H7 (cell line): ENCODE measurements around the gene FBXO2. TPM values are rescaled to one million over a fixed set of nuclear protein-coding genes. Genes with fewer than 3 reads are reported as not detected.

Source experiments
- DNase-seq: peaks from one replicate; pipeline ENCODE4 v3.0.0; 2012
- H3K27me3 ChIP-seq: 2 replicates; pipeline ENCODE4 v1.6.0; 2011; ENCODE audit warnings: mild to moderate bottlenecking, low read length; ENCODE audit not compliant: control insufficient read depth, insufficient read depth
- H3K36me3 ChIP-seq: replicated peaks from 2 replicates; pipeline ENCODE4 v1.5.1; 2011; ENCODE audit warnings: low read length; ENCODE audit not compliant: control insufficient read depth, insufficient read depth
- H3K4me3 ChIP-seq: 2 replicates; pipeline ENCODE4 v1.5.1; 2011; ENCODE audit warnings: low read depth, mild to moderate bottlenecking, control low read depth, low read length, moderate library complexity; ENCODE audit not compliant: insufficient read depth
- total RNA-seq: library from RNA; depleted of rRNA; stranded (reverse); fragments of >200 nt; shearing (Covaris generic); gene quantifications from 2 replicates; pipeline ENCODE4 v1.2.3, GENCODE V29; 2014

FBXO2 gene
- total RNA-seq, 1 experiment from 2014 or later: 46.7 TPM

DNA sequence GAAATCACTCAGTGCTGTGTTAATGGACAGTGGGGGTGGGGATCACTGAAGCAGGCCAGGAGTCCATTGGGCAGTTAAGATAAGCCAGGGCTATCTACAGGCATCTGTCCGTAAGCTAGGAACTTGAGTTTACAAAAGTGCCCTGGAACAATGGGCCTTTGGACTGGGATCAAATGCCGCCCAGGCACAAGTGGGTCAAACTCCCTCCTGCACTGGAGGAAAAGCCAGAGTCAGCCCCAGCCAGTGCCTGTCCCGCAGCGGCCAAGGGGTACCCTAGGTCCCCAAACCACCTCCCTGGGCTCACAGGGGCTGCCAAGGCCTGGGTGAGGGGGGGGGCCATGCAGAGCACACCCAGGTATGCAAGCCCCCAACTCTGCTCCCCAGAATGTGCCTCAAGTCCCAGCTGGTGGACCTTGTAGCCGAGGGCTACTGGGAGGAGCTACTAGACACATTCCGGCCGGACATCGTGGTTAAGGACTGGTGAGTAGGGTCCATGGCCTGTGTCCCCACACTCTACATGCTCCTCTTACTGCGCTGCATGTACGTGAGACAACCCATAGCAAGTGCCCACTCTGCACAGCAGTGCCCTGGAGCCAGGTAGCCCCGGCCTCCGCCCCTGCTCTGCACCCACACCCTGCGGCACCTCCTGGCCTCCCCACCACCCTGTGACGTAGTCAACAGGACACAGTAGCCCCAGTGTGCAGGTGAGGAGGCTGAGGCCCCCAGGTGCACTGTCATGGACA, 17.5 kb upstream of the FBXO2 start:
- no peaks in the 10 kb centered on the region for H3K27me3 ChIP-seq
- H3K4me3 ChIP-seq: no peak overlapping the region
- H3K36me3 ChIP-seq: peaks cover 54% of the 10 kb centered on the region
- peak; percentile 46 for DNase-seq

DNA sequence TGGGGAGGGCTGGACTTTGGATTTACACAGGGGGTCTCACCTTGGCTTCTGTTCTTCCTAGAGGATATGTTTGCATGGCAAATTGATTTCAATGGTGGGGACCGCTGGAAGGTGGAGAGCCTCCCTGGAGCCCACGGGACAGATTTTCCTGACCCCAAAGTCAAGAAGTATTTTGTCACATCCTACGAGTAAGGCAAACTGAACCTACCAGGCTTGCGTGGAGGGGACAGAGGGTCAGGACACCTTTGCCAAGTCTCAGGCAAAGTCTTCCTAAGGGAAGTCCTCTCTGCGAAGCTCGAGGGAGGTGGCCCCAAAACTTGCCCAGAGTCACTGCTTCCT, 16.9 kb upstream of the FBXO2 start:
- no peak for DNase-seq
- H3K27me3 ChIP-seq: no peaks in the 10 kb centered on the region

DNA sequence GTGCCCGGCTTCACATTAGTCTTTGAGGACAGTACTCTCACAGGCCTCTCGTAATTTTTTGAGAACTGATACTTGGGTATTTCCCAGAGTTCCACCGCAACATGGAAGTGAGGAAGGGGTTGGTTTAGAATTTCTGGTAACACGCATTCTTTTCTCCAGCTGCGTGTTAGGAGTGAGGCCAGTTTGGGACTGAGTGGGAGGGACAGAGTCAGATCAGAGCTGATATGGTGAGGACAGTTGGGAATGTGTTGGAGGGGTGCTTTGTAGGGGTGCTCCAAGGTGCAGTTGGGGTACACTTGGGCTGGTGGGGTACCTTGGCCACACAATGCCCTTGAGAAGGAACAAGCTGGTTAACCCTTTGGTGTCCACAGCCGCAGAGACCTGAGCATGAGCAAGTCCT, 16.5 kb upstream of the FBXO2 start:
- Histone ChIP-seq H3K36me3 (peaks cover 45% of the 10 kb centered on the region), H3K4me3 (no peak overlapping the region), H3K27me3 (no peaks in the 10 kb centered on the region)
- DNase-seq: no peak

More for the DNA sequence above, 16.9 kb upstream of the FBXO2 start:
- Histone ChIP-seq H3K36me3 (peaks cover 48% of the 10 kb centered on the region), H3K4me3 (no peak overlapping the region)

DNA sequence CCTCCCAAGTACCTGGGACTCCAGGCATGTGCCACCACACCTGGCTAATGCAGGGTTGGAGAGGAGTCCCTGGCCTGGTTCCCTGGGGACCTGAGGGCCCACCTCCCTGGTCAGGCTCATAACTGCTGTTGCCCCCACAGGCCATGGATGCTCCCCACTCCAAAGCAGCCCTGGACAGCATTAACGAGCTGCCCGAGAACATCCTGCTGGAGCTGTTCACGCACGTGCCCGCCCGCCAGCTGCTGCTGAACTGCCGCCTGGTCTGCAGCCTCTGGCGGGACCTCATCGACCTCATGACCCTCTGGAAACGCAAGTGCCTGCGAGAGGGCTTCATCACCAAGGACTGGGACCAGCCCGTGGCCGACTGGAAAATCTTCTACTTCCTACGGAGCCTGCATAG, 14.3 kb upstream of the FBXO2 start:
- Histone ChIP-seq H3K27me3 (no peaks in the 10 kb centered on the region), H3K4me3 (no peak overlapping the region), H3K36me3 (peaks cover 27% of the 10 kb centered on the region)
- no peak for DNase-seq

DNA sequence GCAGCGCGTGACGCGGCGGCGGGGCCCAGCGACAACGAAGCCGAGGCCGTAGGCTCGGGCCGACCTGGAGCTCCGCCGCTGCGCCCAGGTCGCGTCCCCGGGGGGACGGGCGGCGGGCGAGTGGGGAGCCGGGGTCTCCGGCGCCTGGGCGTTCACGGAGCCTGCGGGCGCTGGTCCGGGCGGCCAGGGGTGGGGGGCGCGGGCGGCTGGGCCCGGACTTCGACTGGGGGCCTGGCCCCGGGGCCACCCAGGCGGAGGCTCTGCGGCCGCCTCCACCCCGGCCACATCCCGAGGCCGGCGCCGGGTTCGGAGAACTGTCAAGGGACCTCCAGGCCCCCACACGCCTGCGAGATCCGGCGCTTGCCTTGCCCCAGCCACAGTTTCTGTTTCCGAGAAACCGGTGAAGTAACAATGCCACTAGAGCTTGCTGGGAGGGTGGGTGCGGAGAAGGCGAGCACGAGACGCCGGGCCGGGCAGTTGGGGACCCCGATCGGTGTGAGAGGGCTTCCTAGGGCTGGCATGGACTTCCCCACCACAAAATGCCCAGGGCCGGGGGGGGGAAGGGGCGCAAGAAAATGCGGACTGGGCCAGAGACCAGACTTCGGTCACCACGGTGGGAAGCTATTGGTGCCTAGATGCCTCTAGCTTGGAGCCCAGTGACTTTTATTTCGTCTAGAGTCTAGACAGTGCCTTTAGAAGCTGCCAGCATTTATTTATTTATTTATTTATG, 10.3 kb upstream of the FBXO2 start:
- DNase-seq: peak; percentile 90
- Histone ChIP-seq H3K27me3 (no peaks in the 10 kb centered on the region), H3K4me3 (peak overlapping the region; percentile 38), H3K36me3 (peaks cover 4% of the 10 kb centered on the region)

DNA sequence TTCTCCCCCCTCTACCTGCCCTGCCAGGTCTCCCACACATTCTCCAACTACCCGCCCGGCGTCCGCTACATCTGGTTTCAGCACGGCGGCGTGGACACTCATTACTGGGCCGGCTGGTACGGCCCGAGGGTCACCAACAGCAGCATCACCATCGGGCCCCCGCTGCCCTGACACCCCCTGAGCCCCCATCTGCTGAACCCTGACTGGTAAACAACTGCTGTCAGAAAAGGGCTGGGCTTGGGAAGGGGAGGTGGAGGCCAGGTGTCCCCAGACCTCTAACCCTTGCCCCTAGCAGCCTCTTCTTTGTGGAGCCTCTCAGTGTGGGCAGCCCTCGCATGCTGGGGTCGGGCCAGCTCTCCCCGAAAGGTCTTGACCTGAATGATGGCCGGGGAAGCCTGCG, 6.9 kb upstream of the FBXO2 start:
- Histone ChIP-seq H3K4me3 (no peak overlapping the region), H3K36me3 (peaks cover 7% of the 10 kb centered on the region), H3K27me3 (no peaks in the 10 kb centered on the region)
- DNase-seq: no peak

DNA sequence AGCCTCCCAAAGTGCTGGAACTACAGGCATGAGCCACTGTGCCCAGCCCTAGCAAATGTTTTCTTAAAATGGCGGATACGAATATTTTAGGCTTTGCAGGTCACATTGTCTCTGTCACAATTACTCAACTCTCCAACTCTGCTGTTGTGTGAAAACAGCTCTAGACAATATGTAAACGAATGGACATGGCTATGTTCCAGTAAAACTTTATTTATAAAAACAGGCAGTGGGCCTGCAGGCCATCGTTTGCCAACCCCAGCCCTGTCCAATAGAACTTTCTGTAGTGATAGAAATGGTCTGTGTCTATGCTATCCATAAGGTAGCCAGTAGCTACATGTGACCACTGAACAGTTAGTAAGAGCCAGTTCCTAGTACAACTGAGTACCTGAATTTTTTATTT, 5.5 kb upstream of the FBXO2 start:
- H3K27me3 ChIP-seq: peaks cover 2% of the 10 kb centered on the region; the same call in 1 of the 2 replicates
- no peak for DNase-seq
- H3K4me3 ChIP-seq: no peak overlapping the region
- H3K36me3 ChIP-seq: peaks cover 9% of the 10 kb centered on the region

DNA sequence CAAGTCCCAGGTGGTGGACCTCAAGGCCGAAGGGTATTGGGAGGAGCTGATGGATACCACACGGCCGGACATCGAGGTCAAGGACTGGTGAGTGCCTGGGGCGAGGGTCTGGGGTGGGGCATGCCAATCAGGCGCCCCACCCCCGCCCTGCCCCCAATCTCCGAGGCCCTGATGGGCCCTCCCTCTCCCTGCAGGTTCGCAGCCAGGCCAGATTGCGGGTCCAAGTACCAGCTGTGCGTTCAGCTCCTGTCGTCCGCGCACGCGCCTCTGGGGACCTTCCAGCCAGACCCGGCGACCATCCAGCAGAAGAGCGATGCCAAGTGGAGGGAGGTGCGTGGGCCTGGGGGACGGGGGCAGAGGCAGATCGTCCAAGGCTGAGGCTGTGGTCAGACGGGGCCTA, 4.3 kb upstream of the FBXO2 start:
- Histone ChIP-seq H3K27me3 (peaks cover 7% of the 10 kb centered on the region), H3K36me3 (peaks cover 9% of the 10 kb centered on the region), H3K4me3 (no peak overlapping the region)
- no peak for DNase-seq

DNA sequence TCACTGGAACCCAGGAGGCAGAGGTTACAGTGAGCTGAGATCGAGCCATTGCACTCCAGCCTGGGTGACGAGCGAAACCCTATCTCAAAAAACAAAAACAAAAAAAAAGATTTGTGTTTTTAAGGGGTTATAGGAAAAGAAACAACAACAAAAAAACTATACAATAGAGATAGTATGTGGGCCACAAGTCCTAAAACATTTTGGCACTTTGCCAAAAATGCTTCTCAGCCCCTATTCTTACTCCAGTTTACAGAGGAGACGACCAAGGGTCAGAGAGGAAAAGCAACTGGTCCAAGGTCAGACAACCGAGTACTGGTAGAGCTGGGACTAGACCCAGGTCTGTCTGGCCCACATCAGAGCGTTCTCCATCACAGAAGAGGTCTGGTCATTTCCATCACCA, 3.4 kb upstream of the FBXO2 start:
- Histone ChIP-seq H3K4me3 (no peak overlapping the region), H3K27me3 (peaks cover 14% of the 10 kb centered on the region), H3K36me3 (peaks cover 9% of the 10 kb centered on the region)
- no peak for DNase-seq

DNA sequence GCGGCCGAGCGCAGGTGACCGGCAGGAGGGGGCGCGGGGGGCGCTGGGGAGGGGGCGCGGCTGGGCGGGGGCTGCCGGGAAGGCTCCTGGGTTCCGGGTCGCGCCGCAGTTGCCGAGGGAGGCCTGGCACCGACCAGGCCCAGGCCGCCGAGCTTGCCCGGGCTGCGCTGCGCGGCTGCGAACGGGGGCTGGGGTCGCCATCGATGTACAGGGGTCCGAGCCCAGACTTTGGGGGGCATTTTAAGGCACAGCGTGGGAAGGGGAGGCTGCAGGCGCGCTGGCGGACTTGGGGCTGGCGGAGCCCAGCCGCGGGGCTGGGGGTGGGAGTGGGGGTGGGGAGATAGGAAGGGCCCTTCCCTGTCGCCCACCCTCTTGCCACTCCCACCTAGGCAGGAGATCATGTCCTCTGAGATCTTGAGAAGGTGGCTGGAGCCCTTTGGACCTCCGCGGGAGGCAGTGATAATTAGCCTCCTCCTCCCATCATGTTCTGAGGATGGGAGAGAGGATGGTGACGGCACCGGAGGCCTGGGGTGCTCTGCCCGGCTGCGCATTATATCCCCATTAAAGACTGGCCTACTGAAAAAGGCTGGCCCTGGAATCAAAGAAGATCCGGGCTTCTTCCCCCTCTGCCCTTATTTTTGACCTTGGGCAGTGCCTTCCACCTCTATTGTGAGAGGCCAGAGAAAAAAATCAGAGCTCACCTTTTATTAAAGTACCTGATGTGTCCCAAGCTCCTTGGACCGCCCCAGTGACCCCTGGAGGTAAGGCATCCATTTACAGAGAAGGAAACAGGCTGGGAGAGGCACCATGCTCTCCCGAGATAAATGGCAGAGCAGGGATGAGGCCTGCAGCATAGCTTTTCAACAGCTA, 945 bp upstream of the FBXO2 start:
- Histone ChIP-seq H3K27me3 (peaks cover 32% of the 10 kb centered on the region), H3K36me3 (peaks cover 9% of the 10 kb centered on the region), H3K4me3 (peak overlapping the region; percentile 67)
- peak; percentile 79 for DNase-seq

DNA sequence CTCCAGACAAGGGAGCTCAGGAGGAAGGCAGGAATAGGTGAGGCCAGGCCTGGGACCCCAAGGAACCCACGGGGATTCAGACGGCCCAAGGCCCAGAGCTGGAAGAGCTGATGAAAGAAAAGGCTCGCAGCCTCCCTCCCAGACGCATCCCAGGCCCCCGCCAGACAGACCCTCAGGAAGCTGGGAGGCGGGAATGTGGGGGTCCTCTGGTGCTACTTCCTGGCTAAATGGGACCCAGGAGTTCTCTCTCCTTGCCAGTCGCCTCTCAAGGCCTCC, 430 bp downstream of the FBXO2 start:
- peak; percentile 86 for DNase-seq
- H3K27me3 ChIP-seq: peaks cover 44% of the 10 kb centered on the region
- H3K4me3 ChIP-seq: peak overlapping the region; percentile 81
- H3K36me3 ChIP-seq: peaks cover 9% of the 10 kb centered on the region

DNA sequence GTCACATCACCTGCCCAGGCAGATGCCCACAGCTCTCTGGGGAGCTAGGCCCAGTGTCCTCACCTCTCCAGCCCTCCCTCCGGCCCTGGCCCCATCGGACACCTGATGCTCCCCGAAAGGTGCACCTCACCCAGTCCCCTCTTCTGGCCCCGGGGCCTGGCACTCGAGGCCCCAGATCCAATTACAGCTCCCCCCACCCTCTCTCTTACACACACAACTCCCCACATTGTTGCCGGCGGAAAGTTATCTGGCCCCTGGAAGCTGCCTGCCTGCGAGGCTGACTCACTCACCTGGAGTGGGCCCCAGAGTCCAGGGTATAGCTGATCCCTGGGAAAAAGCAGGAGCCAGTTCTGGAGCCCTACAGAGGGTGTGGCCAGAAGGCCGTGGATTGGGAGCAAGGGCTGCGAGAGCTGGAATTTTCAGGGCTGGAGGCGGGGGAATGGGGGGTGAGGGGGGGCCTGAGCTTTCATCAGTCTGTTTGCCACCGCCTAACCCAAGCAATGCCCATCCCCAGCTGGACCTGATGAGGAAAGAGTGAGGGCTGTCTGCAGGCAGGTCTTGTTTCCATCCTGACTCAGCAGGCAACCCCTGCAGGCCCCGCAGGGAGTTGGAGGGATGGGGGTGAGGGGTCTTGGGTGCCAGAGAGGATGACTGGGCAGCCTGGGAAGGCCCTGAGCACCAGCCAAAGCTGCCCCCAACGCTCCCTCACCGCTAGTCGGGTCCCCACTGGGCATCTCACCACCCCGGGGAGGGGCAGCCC, 948 bp downstream of the FBXO2 start:
- Histone ChIP-seq H3K4me3 (peak overlapping the region; percentile 81), H3K27me3 (peaks cover 48% of the 10 kb centered on the region), H3K36me3 (peaks cover 8% of the 10 kb centered on the region)
- DNase-seq: peak; percentile 78

DNA sequence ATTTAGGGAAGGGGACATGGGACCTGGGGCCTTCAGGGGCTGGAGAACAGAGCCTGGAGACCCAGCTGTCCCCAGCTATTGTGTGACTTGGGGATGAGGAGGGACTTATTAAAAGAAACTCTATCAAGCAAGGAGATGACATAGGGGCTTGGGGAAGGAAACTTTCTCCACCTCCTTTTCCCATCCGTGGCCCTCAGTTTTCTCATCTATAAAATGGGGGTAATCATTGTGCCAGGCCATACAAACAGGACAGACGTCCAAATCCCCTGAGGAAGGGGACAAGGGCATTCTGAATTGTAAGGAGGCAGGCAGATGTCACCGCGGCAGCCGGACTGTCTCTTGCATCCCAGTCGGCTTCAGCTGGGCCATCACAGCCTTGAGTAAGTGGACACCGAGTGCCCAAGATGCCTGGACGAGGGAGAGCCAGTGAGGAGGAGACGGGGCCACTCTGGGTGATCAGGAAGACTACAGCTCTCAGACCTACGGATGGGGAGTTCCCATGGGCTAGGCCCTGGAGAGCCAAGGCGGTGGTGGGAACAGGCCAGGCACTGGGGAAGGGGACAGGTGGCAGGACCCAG, 1.9 kb downstream of the FBXO2 start:
- peaks cover 53% of the 10 kb centered on the region for H3K27me3 ChIP-seq
- no peak overlapping the region for H3K4me3 ChIP-seq
- H3K36me3 ChIP-seq: peaks cover 7% of the 10 kb centered on the region
- no peak for DNase-seq

DNA sequence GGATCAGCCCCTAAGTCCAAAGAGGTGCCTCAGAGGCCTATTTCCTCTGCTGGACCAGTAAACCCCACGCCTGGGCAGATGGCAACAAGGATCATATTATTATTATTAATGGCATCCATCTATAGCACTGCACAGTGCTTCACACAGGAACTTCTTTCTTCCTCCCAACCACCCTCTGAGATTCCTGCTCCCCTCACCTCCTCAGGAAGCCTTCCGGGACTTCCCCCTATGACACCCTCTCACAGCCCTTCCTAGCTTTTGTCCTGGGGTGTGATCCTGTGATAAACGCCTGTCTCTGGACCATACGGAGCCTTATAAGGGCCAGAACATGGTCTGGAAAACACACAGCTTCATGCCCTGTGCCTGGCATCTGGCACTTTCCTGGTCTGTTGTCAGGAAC, 3.2 kb downstream of the FBXO2 start:
- Histone ChIP-seq H3K4me3 (0 out of 2 replicates have a peak overlapping the region, but pooled peaks have one; percentile 16), H3K36me3 (peaks cover 2% of the 10 kb centered on the region), H3K27me3 (peaks cover 53% of the 10 kb centered on the region)
- DNase-seq: no peak
